ENCODE results near the gene EHHADH.

- TF ChIP-seq CTCF (IDR thresholded peaks at IDR 0.05; ENCODE audit: low read length) = no peak
- TF ChIP-seq EZH2 (IDR thresholded peaks at IDR 0.05; ENCODE audit: borderline replicate concordance, low read length) = no peak
These were observed 36.4 kb upstream of the EHHADH start for GRCh38 chr3:185290266-185290665.

All from OCI-LY1 (cell line).